ENCODE data around the gene KRTAP10-9. TPM values are rescaled to one million over a fixed set of nuclear protein-coding genes. Genes with fewer than 3 reads are reported as not detected.

The KRTAP10-9 gene
- total RNA-seq, 4 donors from 2014 or later, result not detected

DNA sequence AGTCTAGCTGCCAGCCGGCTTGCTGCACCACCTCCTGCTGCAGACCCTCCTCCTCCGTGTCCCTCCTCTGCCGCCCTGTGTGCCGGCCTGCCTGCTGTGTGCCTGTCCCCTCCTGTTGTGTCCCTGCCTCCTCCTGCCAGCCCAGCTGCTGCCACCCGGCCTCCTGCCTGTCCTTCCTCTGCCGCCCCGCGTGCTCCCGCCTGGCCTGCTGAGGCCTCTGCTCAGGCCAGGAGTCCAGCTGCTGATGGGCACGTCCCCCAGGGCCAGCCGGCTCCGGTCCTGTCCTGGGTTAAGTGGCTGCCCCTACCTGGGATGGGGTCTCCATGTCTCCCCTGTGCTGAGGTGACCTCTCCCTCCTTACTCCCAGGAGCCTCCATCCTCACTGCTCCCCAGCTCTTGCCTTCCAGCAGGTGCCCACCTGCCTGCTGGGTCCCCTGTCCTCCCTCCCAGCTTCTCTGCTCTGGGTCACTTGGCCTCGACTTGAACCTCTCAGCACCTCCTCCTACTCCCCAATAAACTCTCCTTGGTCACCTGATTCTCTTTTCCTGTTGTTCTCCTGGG is 14.1 kb upstream of the KRTAP10-9 start:
- intact Hi-C loops (cut with DNase I), result no loop called here
- H3K9me3 ChIP-seq, result peaks cover 0 to 31% (median 23%) of the 10 kb centered on the region in 4 donors
- H3K4me3 ChIP-seq, result no peak overlapping the region
- DNase-seq (ENCODE audit: extremely low spot score), result peak; percentile 68
- H3K36me3 ChIP-seq, result no peaks in the 10 kb centered on the region
- 88% methylated on average over 12 of the region's 13 CpGs for WGBS
- peaks cover 0 to 50% (median 0%) of the 10 kb centered on the region in 4 donors for H3K27me3 ChIP-seq
- no peak for TF ChIP-seq POLR2AphosphoS5 (IDR thresholded peaks at IDR 0.05)
- TF ChIP-seq, protein P1, sequence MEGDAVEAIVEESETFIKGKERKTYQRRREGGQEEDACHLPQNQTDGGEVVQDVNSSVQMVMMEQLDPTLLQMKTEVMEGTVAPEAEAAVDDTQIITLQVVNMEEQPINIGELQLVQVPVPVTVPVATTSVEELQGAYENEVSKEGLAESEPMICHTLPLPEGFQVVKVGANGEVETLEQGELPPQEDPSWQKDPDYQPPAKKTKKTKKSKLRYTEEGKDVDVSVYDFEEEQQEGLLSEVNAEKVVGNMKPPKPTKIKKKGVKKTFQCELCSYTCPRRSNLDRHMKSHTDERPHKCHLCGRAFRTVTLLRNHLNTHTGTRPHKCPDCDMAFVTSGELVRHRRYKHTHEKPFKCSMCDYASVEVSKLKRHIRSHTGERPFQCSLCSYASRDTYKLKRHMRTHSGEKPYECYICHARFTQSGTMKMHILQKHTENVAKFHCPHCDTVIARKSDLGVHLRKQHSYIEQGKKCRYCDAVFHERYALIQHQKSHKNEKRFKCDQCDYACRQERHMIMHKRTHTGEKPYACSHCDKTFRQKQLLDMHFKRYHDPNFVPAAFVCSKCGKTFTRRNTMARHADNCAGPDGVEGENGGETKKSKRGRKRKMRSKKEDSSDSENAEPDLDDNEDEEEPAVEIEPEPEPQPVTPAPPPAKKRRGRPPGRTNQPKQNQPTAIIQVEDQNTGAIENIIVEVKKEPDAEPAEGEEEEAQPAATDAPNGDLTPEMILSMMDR (IDR thresholded peaks at IDR 0.05), result no peak
- TF ChIP-seq POLR2A (IDR thresholded peaks at IDR 0.05; ENCODE audit: low read depth), result no peak
- H3K27ac ChIP-seq (replicated peaks in 1 of 4), result no peak overlapping the region
- H3K4me1 ChIP-seq, result no peaks in the 10 kb centered on the region

DNA sequence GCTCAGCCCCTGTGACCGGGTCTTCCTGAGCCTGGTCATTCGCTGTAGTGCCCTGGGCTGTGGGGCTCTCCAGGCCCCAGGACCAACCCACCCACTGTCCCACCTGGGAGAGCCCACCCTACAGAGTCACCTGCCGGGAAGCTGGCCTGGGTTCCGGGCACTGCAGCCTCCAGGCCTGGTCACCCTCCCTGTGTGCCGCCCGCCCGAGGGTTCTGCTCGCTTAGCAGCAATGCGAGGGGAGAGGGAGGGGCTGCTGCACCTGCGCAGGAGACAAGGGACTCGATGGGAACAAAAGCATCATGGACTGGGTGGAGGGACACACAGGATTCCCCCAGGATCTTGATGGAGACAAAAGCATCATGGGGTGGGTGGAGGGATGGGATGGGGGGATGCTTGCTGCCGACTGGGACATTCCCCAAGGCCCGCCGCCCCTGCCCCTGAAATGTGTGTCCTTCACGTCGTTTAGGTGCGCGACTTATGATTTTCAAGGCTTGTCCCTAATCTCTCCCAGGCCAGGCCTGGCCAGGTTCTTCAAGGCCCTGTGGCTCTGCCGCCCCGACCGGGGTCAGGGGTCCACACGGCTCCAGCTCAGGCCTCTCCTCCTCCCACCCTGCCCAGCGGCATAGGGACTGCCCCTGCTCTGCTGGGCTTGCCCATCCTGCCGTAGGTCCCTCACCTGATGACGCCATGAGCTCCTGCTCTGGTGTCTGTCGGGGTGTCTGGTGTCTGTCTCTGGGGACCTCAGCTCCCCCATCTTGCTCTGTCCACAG is 13.3 kb upstream of the KRTAP10-9 start:
- TF ChIP-seq, protein P1 (IDR thresholded peaks at IDR 0.05), result no peak
- TF ChIP-seq POLR2AphosphoS5 (IDR thresholded peaks at IDR 0.05) (no peak), POLR2A (IDR thresholded peaks at IDR 0.05; ENCODE audit: low read depth) (no peak), EP300 (IDR thresholded peaks at IDR 0.05) (no peak)
- H3K9me3 ChIP-seq, result peaks cover 0 to 31% (median 23%) of the 10 kb centered on the region in 4 donors
- WGBS, result 93% methylated on average over 23 of the region's 26 CpGs
- no peaks in the 10 kb centered on the region for H3K4me1 ChIP-seq
- H3K4me3 ChIP-seq, result no peak overlapping the region
- H3K27ac ChIP-seq (replicated peaks in 1 of 4), result no peak overlapping the region
- H3K27me3 ChIP-seq, result peaks cover 0 to 50% (median 0%) of the 10 kb centered on the region in 4 donors
- DNase-seq (ENCODE audit: extremely low spot score), result peak; percentile 77
- H3K36me3 ChIP-seq, result no peaks in the 10 kb centered on the region
- intact Hi-C loops (cut with DNase I), result no loop called here

DNA sequence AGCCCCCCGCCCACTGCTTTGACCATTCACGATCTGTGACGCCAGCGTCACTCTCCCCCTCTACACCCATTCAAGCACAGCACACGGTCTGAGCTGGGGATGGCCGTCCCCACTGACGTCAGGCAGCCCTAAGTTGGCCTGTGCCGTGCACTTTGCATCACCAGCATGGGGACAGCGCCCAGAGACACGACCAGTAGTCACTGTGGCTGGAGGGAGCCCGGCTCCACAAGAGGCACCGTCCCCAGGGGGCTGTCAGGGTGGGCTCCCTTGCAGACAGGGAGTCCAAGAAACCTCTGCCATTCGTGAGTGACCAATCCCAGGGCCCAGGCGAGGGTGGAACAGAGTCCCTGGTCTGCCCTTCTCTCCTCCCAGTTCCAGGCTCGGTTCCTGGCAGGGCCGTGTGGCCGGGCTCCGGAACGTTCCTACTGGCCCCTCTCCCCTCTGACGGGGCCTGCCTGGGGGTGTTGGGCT is 12.7 kb upstream of the KRTAP10-9 start:
- H3K4me1 ChIP-seq, result no peaks in the 10 kb centered on the region
- no peaks in the 10 kb centered on the region for H3K36me3 ChIP-seq
- TF ChIP-seq, protein P1 (IDR thresholded peaks at IDR 0.05), result no peak
- no peak for TF ChIP-seq POLR2AphosphoS5 (IDR thresholded peaks at IDR 0.05)
- no peak overlapping the region for H3K27ac ChIP-seq (replicated peaks in 1 of 4)
- intact Hi-C loops (cut with DNase I), result no loop called here
- H3K27me3 ChIP-seq, result peaks cover 0 to 50% (median 0%) of the 10 kb centered on the region in 4 donors
- peaks cover 0 to 27% (median 24%) of the 10 kb centered on the region in 4 donors for H3K9me3 ChIP-seq
- 85% methylated on average over 18 of the region's 20 CpGs for WGBS
- H3K4me3 ChIP-seq, result no peak overlapping the region
- peak; percentile 89 for DNase-seq (ENCODE audit: extremely low spot score)

DNA sequence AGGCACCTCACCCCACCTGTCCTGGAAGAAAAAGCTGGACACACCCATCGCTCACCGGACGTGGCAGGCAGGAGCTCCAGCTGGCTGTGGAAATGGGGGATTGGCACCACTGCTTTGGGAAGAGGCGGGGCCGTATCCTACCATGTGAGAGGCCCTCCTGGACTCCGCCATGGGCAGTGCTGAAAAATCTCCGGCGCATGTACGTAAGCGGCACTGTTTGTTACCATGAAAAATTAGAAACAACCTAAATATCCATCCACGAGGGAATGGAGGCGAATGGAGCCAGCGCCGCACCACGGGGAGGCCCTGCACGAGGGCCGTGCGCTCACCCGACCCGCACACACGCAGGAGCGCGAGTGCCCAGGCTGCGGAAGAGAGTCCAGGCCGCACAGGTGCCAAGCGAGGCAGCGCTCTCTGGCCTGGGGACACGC is 11.9 kb upstream of the KRTAP10-9 start:
- peaks cover 0 to 50% (median 0%) of the 10 kb centered on the region in 4 donors for H3K27me3 ChIP-seq
- H3K27ac ChIP-seq (replicated peaks in 1 of 4), result no peak overlapping the region
- H3K9me3 ChIP-seq, result peaks cover 0 to 30% (median 19%) of the 10 kb centered on the region in 4 donors
- no peaks in the 10 kb centered on the region for H3K36me3 ChIP-seq
- WGBS, result 91% methylated on average over 25 of the region's 28 CpGs
- no peaks in the 10 kb centered on the region for H3K4me1 ChIP-seq
- no peak for DNase-seq (ENCODE audit: extremely low spot score)
- H3K4me3 ChIP-seq, result no peak overlapping the region
- intact Hi-C loops (cut with DNase I), result no loop called here
- TF ChIP-seq EP300 (IDR thresholded peaks at IDR 0.05), result no peak
- TF ChIP-seq, protein P1 (IDR thresholded peaks at IDR 0.05), result no peak
